ENCODE measurements around the gene DENND6A.

The DENND6A gene

GRCh38 chr3:57731311-57731710, 38.4 kb upstream of the DENND6A start:
- Histone ChIP-seq H3K27ac (ENCODE audit: extremely low read depth, low read depth, low read length) (no peak overlapping the region), H3K36me3 (ENCODE audit: control insufficient read depth in 2 of 2, insufficient read depth in 1 of 2, low read length in 2 of 2) (no peaks in the 10 kb centered on the region), H3K4me1 (ENCODE audit: control insufficient read depth, insufficient read depth, low read length) (no peaks in the 10 kb centered on the region), H3K4me3 (ENCODE audit: low read depth, low read length) (no peak overlapping the region), H3K9me3 (ENCODE audit: control insufficient read depth, insufficient read depth, low read depth, low read length) (no peaks in the 10 kb centered on the region)
- TF ChIP-seq ZNF777 (tag by site-specific recombination; IDR thresholded peaks at IDR 0.05; ENCODE audit: borderline replicate concordance) (no peak), SALL2 (tag by site-specific recombination; IDR thresholded peaks at IDR 0.05; ENCODE audit: borderline replicate concordance) (no peak), HOXC10 (CRISPR knock-in tag; IDR thresholded peaks at IDR 0.05) (no peak), PRDM6 (tag by site-specific recombination; IDR thresholded peaks at IDR 0.05) (no peak), ZNF549 (tag by site-specific recombination; IDR thresholded peaks at IDR 0.05) (no peak), KLF16 (tag by site-specific recombination; IDR thresholded peaks at IDR 0.05) (no peak), FEZF1 (tag by site-specific recombination; IDR thresholded peaks at IDR 0.05) (no peak)
- POLR2A ChIA-PET = no interaction called here
- CTCF ChIA-PET = interaction anchor here (0.7 kb wide), 1 partner anchor 21 kb away, joined by 3 read pairs; no protein-coding TSS in a partner anchor

- CTCF ChIA-PET = interaction anchor here (0.7 kb wide), 1 partner anchor 22 kb away, joined by 3 read pairs; no protein-coding TSS in a partner anchor
- H3K4me3 ChIP-seq (ENCODE audit: low read depth, low read length) = no peak overlapping the region
- no peak for TF ChIP-seq ZNF324 (tag by site-specific recombination; IDR thresholded peaks at IDR 0.05)
- H3K27ac ChIP-seq (ENCODE audit: extremely low read depth, low read depth, low read length) = no peak overlapping the region
- H3K9me3 ChIP-seq (ENCODE audit: control insufficient read depth, insufficient read depth, low read depth, low read length) = no peaks in the 10 kb centered on the region
- no peaks in the 10 kb centered on the region for H3K36me3 ChIP-seq (ENCODE audit: control insufficient read depth in 2 of 2, insufficient read depth in 1 of 2, low read length in 2 of 2)
- H3K4me1 ChIP-seq (ENCODE audit: control insufficient read depth, insufficient read depth, low read length) = no peaks in the 10 kb centered on the region
- POLR2A ChIA-PET = no interaction called here
Measured at GRCh38 chr3:57730682-57731081, 37.8 kb upstream of the DENND6A start.

- no peak overlapping the region for H3K4me3 ChIP-seq (ENCODE audit: low read depth, low read length)
- no peak for TF ChIP-seq ZNF830 (tag by site-specific recombination; IDR thresholded peaks at IDR 0.05; ENCODE audit: low read depth)
- no peak for TF ChIP-seq ZBTB7A (tag by site-specific recombination; IDR thresholded peaks at IDR 0.05; ENCODE audit: low read depth)
- TF ChIP-seq ZNF521 (tag by site-specific recombination; IDR thresholded peaks at IDR 0.05) = no peak
- no peak for TF ChIP-seq SALL2 (tag by site-specific recombination; IDR thresholded peaks at IDR 0.05; ENCODE audit: borderline replicate concordance)
- no peak for TF ChIP-seq ZNF23 (tag by site-specific recombination; IDR thresholded peaks at IDR 0.05; ENCODE audit: borderline replicate concordance)
- no peaks in the 10 kb centered on the region for H3K4me1 ChIP-seq (ENCODE audit: control insufficient read depth, insufficient read depth, low read length)
- H3K27ac ChIP-seq (ENCODE audit: extremely low read depth, low read depth, low read length) = no peak overlapping the region
- H3K9me3 ChIP-seq (ENCODE audit: control insufficient read depth, insufficient read depth, low read depth, low read length) = no peaks in the 10 kb centered on the region
- ChIA-PET POLR2A (interaction anchor here (0.6 kb wide), 1 partner anchor 10 kb away, joined by 6 read pairs; no protein-coding TSS in a partner anchor), CTCF (no interaction called here)
- no peaks in the 10 kb centered on the region for H3K36me3 ChIP-seq (ENCODE audit: control insufficient read depth in 2 of 2, insufficient read depth in 1 of 2, low read length in 2 of 2)
Measured at GRCh38 chr3:57729334-57730045, 36.6 kb upstream of the DENND6A start.

- ChIA-PET CTCF (no interaction called here), POLR2A (no interaction called here)
- Histone ChIP-seq H3K36me3 (ENCODE audit: control insufficient read depth in 2 of 2, insufficient read depth in 1 of 2, low read length in 2 of 2) (no peaks in the 10 kb centered on the region), H3K27ac (ENCODE audit: extremely low read depth, low read depth, low read length) (no peak overlapping the region), H3K4me3 (ENCODE audit: low read depth, low read length) (no peak overlapping the region), H3K4me1 (ENCODE audit: control insufficient read depth, insufficient read depth, low read length) (no peaks in the 10 kb centered on the region), H3K9me3 (ENCODE audit: control insufficient read depth, insufficient read depth, low read depth, low read length) (no peaks in the 10 kb centered on the region)
- TF ChIP-seq OVOL3 (tag by site-specific recombination; IDR thresholded peaks at IDR 0.05) = no peak
- no peak for TF ChIP-seq ZNF433 (tag by site-specific recombination; IDR thresholded peaks at IDR 0.05; ENCODE audit: low read depth)
- no peak for TF ChIP-seq ZNF148 (tag by site-specific recombination; IDR thresholded peaks at IDR 0.05; ENCODE audit: borderline replicate concordance)
- no peak for TF ChIP-seq ZNF521 (tag by site-specific recombination; IDR thresholded peaks at IDR 0.05)
- TF ChIP-seq SP3 (tag by site-specific recombination; IDR thresholded peaks at IDR 0.05) = no peak
- no peak for TF ChIP-seq ZNF239 (tag by site-specific recombination; IDR thresholded peaks at IDR 0.05)
- TF ChIP-seq ZNF266 (tag by site-specific recombination; IDR thresholded peaks at IDR 0.05; ENCODE audit: low read depth) = no peak
- no peak for TF ChIP-seq ZBTB49 (tag by site-specific recombination; IDR thresholded peaks at IDR 0.05; ENCODE audit: low read depth)
- TF ChIP-seq ZNF76 (tag by site-specific recombination; IDR thresholded peaks at IDR 0.05; ENCODE audit: borderline replicate concordance, low read depth) = no peak
- TF ChIP-seq ZNF350 (tag by site-specific recombination; IDR thresholded peaks at IDR 0.05) = no peak
Measured at GRCh38 chr3:57727106-57727505, 34.2 kb upstream of the DENND6A start.
